ENCODE data around the gene ALX4. TPM values are rescaled to one million over a fixed set of nuclear protein-coding genes. Genes with fewer than 3 reads are reported as not detected.

ALX4 gene
- total RNA-seq, 2 experiments from 2014 or later: not detected

- peaks cover 37% of the 10 kb centered on the region for H3K27me3 Mint-ChIP-seq
- H3K9me3 Mint-ChIP-seq: no peaks in the 10 kb centered on the region
- TF ChIP-seq CTCF (IDR thresholded peaks at IDR 0.05): no peak
- no peak overlapping the region for H3K27ac Mint-ChIP-seq
- ATAC-seq (no peak), DNase-seq (no peak)
- intact Hi-C loops (cut with micrococcal nuclease): no loop called here
- ChIA-PET POLR2A (no interaction called here), CTCF (no interaction called here)
- H3K4me1 Mint-ChIP-seq (ENCODE audit: low read depth): no peaks in the 10 kb centered on the region
- no peaks in the 10 kb centered on the region for H3K36me3 Mint-ChIP-seq (ENCODE audit: low read depth)
- no peak overlapping the region for H3K4me3 Mint-ChIP-seq
These were observed 23.6 kb upstream of the ALX4 start for GRCh38 chr11:44333271-44334218.

GRCh38 chr11:44332665-44333064, 22.7 kb upstream of the ALX4 start:
- no peak overlapping the region for H3K4me3 Mint-ChIP-seq
- CTCF ChIA-PET: no interaction called here
- POLR2A ChIA-PET: no interaction called here
- TF ChIP-seq CTCF (IDR thresholded peaks at IDR 0.05): no peak
- DNase-seq: no peak
- no peak overlapping the region for H3K27ac Mint-ChIP-seq
- no peaks in the 10 kb centered on the region for H3K36me3 Mint-ChIP-seq (ENCODE audit: low read depth)
- H3K4me1 Mint-ChIP-seq (ENCODE audit: low read depth): no peaks in the 10 kb centered on the region
- no peaks in the 10 kb centered on the region for H3K9me3 Mint-ChIP-seq
- H3K27me3 Mint-ChIP-seq: peaks cover 39% of the 10 kb centered on the region
- ATAC-seq: no peak
- intact Hi-C loops (cut with micrococcal nuclease): no loop called here

GRCh38 chr11:44329472-44330230, 19.7 kb upstream of the ALX4 start:
- no peaks in the 10 kb centered on the region for H3K9me3 Mint-ChIP-seq
- no peaks in the 10 kb centered on the region for H3K36me3 Mint-ChIP-seq (ENCODE audit: low read depth)
- ATAC-seq: no peak
- H3K4me1 Mint-ChIP-seq (ENCODE audit: low read depth): no peaks in the 10 kb centered on the region
- H3K4me3 Mint-ChIP-seq: no peak overlapping the region
- ChIA-PET CTCF (interaction anchor here (0.9 to 1.3 kb wide), 2 partner anchors 9 to 10 kb away, joined by 3 read pairs; no protein-coding TSS in a partner anchor), POLR2A (interaction anchor here (1.2 to 1.5 kb wide), 2 partner anchors 10 to 50 kb away, joined by 3 to 4 read pairs; no protein-coding TSS in a partner anchor)
- H3K27ac Mint-ChIP-seq: no peak overlapping the region
- intact Hi-C loops (cut with micrococcal nuclease): no loop called here
- peaks cover 45% of the 10 kb centered on the region for H3K27me3 Mint-ChIP-seq
- no peak for DNase-seq
- TF ChIP-seq CTCF (IDR thresholded peaks at IDR 0.05): no peak

GRCh38 chr11:44328138-44328660, 18.3 kb upstream of the ALX4 start:
- Mint-ChIP-seq H3K27me3 (peaks cover 49% of the 10 kb centered on the region), H3K9me3 (no peaks in the 10 kb centered on the region), H3K27ac (no peak overlapping the region), H3K4me3 (no peak overlapping the region), H3K4me1 (ENCODE audit: low read depth) (no peaks in the 10 kb centered on the region), H3K36me3 (ENCODE audit: low read depth) (no peaks in the 10 kb centered on the region)
- POLR2A ChIA-PET: no interaction called here
- CTCF ChIA-PET: no interaction called here
- ATAC-seq: no peak
- no peak for TF ChIP-seq CTCF (IDR thresholded peaks at IDR 0.05)
- intact Hi-C loops (cut with micrococcal nuclease): no loop called here
- no peak for DNase-seq
